HG03066 (cell line): Measurements from ENCODE around the gene SPC25.

Experiments used
- ATAC-seq: cut with Tn5 transposase; IDR thresholded peaks from one replicate; pipeline ENCODE4 v1.9.1; 2021; ENCODE audit warnings: low read depth; ENCODE audit not compliant: unreplicated experiment

SPC25 gene

DNA sequence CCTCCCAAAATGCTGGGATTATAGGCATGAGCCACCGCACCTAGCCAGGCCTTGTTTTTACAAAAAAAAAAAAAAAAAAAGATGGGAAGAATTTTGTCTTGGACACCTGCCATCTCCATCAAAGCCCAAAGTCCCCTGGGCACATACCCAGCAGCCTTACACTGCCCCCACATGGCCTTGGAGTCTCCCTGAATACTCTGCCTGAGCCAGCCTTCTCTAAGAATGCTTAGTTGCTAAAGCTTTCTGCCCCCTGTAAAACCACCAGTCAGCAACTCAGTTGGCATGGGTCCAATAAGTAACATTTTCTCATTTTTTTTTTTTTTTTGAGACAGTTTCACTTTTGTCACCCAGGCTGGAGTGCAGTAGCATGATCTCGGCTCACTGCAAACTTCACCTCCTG is 40.6 kb downstream of the SPC25 start:
- no peak for ATAC-seq

DNA sequence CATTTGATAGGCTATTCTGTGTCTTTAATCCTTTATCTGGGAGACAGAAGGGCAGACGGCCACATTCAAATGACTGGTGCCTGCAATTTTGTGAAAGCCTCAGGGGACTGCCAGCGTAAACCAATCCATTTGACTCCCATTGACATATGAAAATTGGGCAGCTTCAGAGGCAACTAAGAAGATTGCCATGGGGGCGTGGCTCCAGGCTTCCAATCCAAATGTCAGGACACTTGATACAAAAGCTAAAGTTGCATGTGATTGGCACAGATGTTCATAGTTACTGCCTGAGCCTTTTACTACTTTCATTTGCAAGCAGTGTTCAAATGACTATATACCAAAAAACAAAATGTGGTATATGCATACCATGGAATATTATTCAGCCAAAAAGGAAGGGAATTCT is 42.0 kb downstream of the SPC25 start:
- no peak for ATAC-seq

DNA sequence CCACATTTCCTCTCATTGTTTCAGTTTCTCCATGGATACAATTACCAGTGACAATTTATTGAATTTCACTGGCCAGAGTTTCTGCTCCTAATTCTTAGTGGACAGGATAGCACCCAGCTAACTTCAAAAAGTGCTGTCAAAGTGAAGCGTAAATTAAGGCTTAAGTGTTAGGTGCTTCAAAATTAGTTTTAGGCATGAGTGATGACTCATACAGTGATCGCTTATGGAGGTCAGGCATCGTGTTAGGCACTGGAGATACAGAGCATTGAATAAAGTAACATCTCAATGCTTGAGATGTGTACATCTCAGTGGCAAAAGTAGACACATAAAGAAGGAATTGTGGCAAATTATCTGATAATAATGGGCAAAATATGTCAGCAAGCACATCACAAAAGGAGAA is 47.0 kb downstream of the SPC25 start:
- ATAC-seq = no peak

DNA sequence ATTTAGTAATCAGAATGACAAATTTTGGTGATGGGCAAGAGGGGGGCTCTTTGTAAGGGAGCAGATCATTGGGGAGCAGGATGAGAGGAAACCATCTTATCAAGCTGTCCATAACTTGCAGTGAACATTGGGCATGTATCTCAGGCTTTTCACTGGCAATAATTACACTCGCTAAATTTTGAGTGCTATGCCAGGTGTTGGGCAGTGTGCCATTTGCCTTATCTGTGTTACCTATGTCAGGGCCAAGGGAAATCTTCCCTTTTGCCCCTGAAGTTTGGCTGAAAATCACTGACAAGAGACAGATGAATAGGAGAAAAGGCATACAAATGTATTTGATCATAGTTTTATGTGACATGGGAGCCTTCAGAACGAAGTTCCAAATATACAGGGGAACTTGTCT is 48.8 kb downstream of the SPC25 start:
- no peak for ATAC-seq

DNA sequence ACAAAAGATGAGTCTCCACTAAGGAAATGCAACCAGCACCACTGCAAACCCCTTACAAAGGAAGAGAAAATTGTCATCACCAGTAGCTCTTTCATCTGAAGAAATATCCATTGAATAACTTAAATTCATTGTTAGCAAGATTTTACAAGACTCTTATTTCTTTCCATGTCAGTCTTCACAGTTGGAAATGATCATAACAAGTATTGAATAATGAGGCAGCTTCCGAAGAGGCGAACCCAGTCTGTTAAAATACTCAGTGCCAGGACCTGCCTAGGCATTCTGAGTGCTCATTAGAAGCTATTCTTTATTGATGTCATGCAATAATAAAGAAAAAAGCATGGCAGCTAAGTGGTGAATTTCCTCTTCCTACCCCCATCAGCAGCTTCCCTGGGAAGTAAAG is 54.3 kb downstream of the SPC25 start:
- ATAC-seq = no peak

DNA sequence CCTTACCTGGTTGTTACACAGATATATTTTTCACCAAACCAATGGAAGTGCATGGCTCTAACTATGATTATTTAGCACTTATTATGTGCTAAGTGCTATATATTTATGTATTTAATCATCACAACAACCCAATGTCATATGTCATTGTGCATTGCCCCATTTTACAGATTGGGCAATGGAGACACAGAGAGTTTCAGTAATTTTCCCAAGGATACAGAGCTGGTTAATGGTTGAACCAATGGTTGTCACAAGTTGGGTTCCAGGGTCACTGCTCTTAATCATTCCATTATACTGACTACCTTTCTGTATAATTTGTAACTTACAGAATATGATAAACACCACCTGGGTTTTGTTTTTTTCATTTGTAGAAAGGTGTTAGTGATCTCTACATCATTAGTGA is 58.6 kb downstream of the SPC25 start:
- ATAC-seq = no peak

DNA sequence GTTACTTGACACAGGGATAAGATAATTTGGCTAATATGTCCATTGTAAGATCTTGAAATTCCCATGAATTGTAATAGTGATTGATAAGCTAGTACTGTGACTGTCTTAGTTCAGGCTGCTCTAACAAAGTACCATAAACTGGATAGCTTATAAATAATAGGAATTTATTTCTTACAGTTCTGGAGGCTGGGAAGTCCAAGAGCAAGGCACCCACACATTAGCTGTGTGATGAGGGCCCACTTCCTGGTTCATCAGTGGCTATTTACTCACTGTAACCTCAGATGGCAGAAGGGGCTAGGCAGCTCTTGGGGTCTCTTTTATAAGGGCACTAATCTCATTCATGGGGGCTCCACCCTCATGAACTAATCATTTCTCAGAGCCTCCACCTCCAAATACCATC is 59.3 kb downstream of the SPC25 start:
- ATAC-seq = no peak

DNA sequence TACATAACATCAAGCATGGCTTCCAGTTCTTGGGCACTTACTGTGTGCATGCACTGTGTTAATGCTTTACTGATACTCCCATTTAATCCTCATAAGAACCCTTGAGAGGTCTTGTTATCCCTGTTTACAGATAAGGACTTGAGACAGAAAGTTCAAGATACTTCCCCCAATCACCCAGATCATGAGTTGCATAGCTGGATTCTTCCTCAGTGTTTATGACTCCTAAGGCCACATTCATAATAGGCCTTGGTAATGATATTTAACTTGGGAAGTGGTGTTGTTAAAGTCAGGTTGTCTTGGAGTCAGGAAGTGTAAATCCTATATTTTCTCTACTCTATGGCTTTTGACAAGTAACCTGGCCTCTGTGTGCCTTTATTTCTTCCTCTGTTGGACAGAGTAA is 65.1 kb downstream of the SPC25 start:
- ATAC-seq = no peak

DNA sequence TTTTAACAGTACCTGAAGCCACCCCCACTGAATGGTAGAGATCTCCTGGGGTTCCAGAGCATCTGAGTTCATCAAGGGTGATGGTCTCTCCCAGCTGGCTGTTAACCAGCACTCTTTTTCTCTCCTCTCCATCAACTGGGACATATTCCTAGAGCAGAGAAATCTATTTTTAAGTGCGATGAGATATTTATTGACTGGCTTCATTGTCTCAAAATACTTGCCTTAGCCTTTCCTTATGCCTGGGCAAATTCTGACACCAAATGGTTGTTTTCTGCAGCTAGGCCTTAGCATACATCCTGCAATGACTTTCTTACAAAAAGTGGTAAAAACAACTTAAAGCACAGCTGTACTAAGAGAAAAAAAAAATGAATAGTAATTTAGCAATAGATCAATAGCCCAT is 68.2 kb downstream of the SPC25 start:
- no peak for ATAC-seq

DNA sequence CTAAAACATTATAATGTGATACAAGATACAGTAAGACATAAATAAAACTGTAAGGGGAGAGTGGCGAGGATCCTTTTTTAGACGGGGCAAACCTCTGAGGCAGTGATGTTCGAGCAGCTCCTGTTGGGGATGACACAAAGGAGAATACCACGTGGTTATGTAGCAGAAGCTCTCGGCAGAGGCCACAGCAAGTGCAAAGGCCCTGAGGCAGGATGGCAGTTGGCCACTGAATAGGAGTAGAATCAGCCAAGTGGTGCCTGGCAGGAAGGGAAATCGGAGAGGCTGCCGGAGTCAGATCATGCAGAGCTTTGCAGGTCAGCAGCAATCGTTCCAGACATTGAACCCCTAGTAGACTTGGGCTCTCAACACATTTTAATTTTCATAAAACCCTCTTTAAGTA is 68.7 kb downstream of the SPC25 start:
- no peak for ATAC-seq
